ENCODE data around the gene NAB2. TPM values are rescaled to one million over a fixed set of nuclear protein-coding genes. Genes with fewer than 3 reads are reported as not detected.

NAB2 gene
- total RNA-seq, 1 donor from 2014 or later, result 30.7 TPM

DNA sequence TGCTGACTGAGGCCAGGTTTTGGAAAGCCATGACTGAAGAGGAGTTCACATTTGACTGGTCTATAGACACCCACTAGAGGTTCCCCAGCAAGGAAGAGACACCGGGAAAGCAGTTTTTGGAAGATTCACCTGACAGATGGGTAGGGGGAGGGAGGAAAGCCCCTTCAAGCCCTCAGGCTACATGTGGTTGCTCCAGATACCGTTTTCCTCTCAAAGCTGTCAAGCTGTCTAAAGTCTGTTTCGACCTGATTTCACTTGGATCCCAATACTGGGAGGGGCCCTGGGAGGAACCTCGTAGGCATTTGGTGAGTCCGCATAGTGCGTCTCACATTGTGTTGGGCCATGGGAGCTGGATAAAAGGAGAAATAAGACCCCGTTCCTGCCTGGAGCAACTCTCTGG lies 37.6 kb downstream of the NAB2 start:
- no peak for DNase-seq (ENCODE audit: low spot score)
- H3K9me3 Mint-ChIP-seq (ENCODE audit: low read depth), result no peaks in the 10 kb centered on the region
- H3K36me3 Mint-ChIP-seq (ENCODE audit: low read depth), result no peaks in the 10 kb centered on the region
- H3K27ac Mint-ChIP-seq (ENCODE audit: unreplicated experiment), result peak overlapping the region; percentile 96
- H3K4me3 Mint-ChIP-seq (ENCODE audit: unreplicated experiment), result peak overlapping the region; percentile 87
- no peaks in the 10 kb centered on the region for H3K27me3 Mint-ChIP-seq (ENCODE audit: low read depth)
- peaks cover 36% of the 10 kb centered on the region for H3K4me1 Mint-ChIP-seq (ENCODE audit: low read depth)
- TF ChIP-seq, protein P1, sequence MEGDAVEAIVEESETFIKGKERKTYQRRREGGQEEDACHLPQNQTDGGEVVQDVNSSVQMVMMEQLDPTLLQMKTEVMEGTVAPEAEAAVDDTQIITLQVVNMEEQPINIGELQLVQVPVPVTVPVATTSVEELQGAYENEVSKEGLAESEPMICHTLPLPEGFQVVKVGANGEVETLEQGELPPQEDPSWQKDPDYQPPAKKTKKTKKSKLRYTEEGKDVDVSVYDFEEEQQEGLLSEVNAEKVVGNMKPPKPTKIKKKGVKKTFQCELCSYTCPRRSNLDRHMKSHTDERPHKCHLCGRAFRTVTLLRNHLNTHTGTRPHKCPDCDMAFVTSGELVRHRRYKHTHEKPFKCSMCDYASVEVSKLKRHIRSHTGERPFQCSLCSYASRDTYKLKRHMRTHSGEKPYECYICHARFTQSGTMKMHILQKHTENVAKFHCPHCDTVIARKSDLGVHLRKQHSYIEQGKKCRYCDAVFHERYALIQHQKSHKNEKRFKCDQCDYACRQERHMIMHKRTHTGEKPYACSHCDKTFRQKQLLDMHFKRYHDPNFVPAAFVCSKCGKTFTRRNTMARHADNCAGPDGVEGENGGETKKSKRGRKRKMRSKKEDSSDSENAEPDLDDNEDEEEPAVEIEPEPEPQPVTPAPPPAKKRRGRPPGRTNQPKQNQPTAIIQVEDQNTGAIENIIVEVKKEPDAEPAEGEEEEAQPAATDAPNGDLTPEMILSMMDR (IDR thresholded peaks at IDR 0.05), result no peak

DNA sequence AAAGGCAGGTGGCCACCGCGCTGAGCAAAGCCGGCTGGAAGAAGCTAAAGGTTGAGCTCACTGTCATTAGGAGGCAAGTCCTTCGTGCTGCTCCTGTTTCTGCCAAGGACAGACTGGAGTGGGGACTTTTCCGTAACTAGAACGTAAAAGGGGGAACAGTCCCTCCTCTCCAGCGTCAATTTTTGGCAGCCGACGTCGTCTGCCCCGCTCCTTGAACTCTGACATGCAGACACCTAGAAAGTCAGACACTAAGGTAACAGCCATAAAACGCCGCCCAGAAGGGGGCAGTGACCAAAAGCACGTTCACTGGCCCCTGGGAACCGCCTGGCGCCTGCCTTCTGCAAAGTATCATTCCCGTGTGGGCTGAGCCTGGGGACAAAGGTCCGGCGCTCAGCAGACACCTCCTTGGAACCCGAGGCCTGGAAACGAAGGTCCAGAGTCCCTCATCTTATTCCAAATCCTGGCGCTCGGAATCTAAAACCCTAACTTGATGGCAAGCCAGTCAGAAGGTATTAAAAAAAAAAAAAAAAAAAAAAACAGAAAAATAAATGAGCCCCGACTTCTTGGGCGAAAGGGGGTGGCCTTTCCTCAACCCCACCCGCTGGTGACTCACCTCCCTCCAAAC lies 38.3 kb downstream of the NAB2 start:
- no peak for DNase-seq (ENCODE audit: low spot score)
- Mint-ChIP-seq H3K4me1 (ENCODE audit: low read depth) (peaks cover 42% of the 10 kb centered on the region), H3K27me3 (ENCODE audit: low read depth) (no peaks in the 10 kb centered on the region), H3K9me3 (ENCODE audit: low read depth) (no peaks in the 10 kb centered on the region), H3K36me3 (ENCODE audit: low read depth) (no peaks in the 10 kb centered on the region), H3K27ac (ENCODE audit: unreplicated experiment) (peak overlapping the region; percentile 96), H3K4me3 (ENCODE audit: unreplicated experiment) (peak overlapping the region; percentile 87)
- TF ChIP-seq, protein P1 (IDR thresholded peaks at IDR 0.05), result peak; percentile 71

DNA sequence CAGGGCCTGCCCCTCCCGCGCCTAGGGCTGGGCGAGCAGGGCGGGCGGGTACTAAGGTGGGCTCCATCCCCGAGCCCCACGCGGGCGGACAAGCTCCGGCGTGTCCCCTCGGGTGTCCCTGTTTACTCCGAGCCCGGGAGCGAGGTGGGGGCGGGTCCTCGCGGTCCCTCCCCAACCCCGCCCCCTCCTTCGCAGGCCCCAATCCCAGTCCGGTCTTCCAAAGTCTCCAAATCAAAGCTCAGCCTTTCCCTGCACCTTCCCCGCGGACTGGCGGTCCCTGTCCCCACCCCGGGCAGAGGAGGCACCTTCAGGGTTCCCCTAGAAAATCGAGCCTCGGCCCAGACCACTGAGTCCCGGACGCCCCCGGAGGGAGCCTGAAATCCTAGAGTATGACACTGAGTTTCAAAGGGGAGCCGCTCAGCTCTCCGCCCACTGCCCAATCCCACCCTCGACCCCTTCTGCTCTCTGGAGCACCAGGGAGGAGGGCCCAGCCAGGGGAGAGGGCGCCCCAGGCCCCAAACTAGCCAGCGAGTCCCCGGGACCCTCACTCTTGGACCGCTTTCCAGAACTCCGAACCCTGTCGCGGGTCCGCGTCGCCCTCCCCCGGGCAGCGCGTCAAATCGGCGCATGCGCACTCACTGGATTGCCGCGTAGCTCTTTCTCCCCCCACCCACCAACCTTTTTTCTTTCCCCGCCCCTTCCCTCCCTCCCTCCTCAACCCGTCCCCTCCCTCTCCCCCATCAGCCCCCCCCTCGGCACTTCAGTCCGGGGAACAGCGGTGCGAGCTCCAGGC lies 39.0 kb downstream of the NAB2 start, which contains the start of gene LRP1:
TSS of gene LRP1 (plus strand) at position 758 of the 793 bp plus-strand sequence. CDS start 482 bp downstream, outside the sequence.
- H3K36me3 Mint-ChIP-seq (ENCODE audit: low read depth), result no peaks in the 10 kb centered on the region
- peak within 1 kb of the TSS; percentile 87 for H3K4me3 Mint-ChIP-seq (ENCODE audit: unreplicated experiment)
- H3K27ac Mint-ChIP-seq (ENCODE audit: unreplicated experiment), result peak within 1 kb of the TSS; percentile 96
- H3K4me1 Mint-ChIP-seq (ENCODE audit: low read depth), result peaks cover 49% of the 10 kb centered on the region
- no peaks in the 10 kb centered on the region for H3K27me3 Mint-ChIP-seq (ENCODE audit: low read depth)
- TF ChIP-seq, protein P1 (IDR thresholded peaks at IDR 0.05), result no peak
- no peaks in the 10 kb centered on the region for H3K9me3 Mint-ChIP-seq (ENCODE audit: low read depth)
- DNase-seq (ENCODE audit: low spot score), result no peak

DNA sequence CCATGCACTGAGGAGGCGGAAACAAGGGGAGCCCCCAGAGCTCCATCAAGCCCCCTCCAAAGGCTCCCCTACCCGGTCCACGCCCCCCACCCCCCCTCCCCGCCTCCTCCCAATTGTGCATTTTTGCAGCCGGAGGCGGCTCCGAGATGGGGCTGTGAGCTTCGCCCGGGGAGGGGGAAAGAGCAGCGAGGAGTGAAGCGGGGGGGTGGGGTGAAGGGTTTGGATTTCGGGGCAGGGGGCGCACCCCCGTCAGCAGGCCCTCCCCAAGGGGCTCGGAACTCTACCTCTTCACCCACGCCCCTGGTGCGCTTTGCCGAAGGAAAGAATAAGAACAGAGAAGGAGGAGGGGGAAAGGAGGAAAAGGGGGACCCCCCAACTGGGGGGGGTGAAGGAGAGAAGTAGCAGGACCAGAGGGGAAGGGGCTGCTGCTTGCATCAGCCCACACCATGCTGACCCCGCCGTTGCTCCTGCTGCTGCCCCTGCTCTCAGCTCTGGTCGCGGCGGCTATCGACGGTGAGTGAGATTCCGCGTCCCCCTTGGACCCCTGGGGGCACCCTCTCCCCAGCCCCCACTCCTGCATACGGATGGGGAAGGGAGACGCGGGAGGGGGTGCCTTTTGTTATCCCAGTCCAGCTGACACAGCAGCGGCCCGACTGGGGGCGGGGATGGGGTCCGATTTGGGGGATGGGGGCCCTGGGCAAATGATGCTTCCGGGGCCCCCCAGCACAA lies 39.8 kb downstream of the NAB2 start:
- H3K4me1 Mint-ChIP-seq (ENCODE audit: low read depth), result peaks cover 57% of the 10 kb centered on the region
- H3K4me3 Mint-ChIP-seq (ENCODE audit: unreplicated experiment), result peak overlapping the region; percentile 87
- TF ChIP-seq, protein P1 (IDR thresholded peaks at IDR 0.05), result no peak
- no peaks in the 10 kb centered on the region for H3K36me3 Mint-ChIP-seq (ENCODE audit: low read depth)
- no peaks in the 10 kb centered on the region for H3K27me3 Mint-ChIP-seq (ENCODE audit: low read depth)
- DNase-seq (ENCODE audit: low spot score), result no peak
- H3K27ac Mint-ChIP-seq (ENCODE audit: unreplicated experiment), result peak overlapping the region; percentile 80
- H3K9me3 Mint-ChIP-seq (ENCODE audit: low read depth), result no peaks in the 10 kb centered on the region

DNA sequence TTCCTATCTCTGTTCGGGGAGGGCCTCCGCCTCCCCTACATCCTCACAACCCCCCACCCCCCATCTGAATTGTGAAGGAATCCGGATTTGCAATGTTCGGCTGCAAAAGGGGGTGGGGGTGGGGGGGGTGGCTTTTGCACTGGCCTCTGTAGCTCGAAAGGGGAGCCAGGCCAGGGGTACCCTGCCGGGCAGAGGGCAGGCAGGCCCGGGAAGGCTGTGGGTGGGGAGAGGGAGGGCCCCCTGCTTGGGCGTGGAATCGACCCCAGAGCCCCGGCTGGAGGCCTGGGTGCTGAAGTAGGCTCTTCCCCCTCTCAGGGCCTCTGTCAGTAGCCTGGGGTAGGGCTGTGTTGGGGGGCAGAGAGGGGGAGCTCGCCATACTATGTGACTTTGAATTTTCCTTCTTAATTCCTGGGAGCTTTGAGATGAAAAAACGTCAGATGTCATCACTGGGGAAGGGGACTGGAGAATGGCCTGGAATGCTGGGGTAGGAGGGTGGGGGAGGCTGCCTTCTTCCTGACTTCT lies 40.5 kb downstream of the NAB2 start:
- DNase-seq (ENCODE audit: low spot score), result no peak
- Mint-ChIP-seq H3K4me3 (ENCODE audit: unreplicated experiment) (peak overlapping the region; percentile 87), H3K27me3 (ENCODE audit: low read depth) (no peaks in the 10 kb centered on the region), H3K27ac (ENCODE audit: unreplicated experiment) (peak overlapping the region; percentile 91), H3K36me3 (ENCODE audit: low read depth) (no peaks in the 10 kb centered on the region), H3K9me3 (ENCODE audit: low read depth) (no peaks in the 10 kb centered on the region), H3K4me1 (ENCODE audit: low read depth) (peaks cover 60% of the 10 kb centered on the region)
- TF ChIP-seq, protein P1 (IDR thresholded peaks at IDR 0.05), result no peak
